Measurements from ENCODE around the gene TAL2.

The TAL2 gene

GRCh38 chr9:105662184-105663104, at the start of gene TAL2:
TAL2 (plus strand) TSS chr9:105662457; CDS start chr9:105662497, 40 bp downstream.
- H3K4me3 ChIP-seq (ENCODE audit: low read depth, low read length): no peak within 1 kb of the TSS
- TF ChIP-seq CTCF (IDR thresholded peaks at IDR 0.05; ENCODE audit: low read depth, low read length): no peak

GRCh38 chr9:105621001-105621400, 41.3 kb upstream of the TAL2 start:
- no peak overlapping the region for H3K4me3 ChIP-seq (ENCODE audit: low read depth, low read length)
- no peak for TF ChIP-seq CTCF (IDR thresholded peaks at IDR 0.05; ENCODE audit: low read depth, low read length)

GRCh38 chr9:105625088-105625487, 37.2 kb upstream of the TAL2 start:
- H3K4me3 ChIP-seq (ENCODE audit: low read depth, low read length): no peak overlapping the region
- TF ChIP-seq CTCF (IDR thresholded peaks at IDR 0.05; ENCODE audit: low read depth, low read length): no peak

- no peak for TF ChIP-seq CTCF (IDR thresholded peaks at IDR 0.05; ENCODE audit: low read depth, low read length)
- H3K4me3 ChIP-seq (ENCODE audit: low read depth, low read length): no peak overlapping the region
Measured at GRCh38 chr9:105632807-105633206, 29.4 kb upstream of the TAL2 start.

- no peak overlapping the region for H3K4me3 ChIP-seq (ENCODE audit: low read depth, low read length)
- no peak for TF ChIP-seq CTCF (IDR thresholded peaks at IDR 0.05; ENCODE audit: low read depth, low read length)
Measured at GRCh38 chr9:105633411-105633810, 28.8 kb upstream of the TAL2 start.

- no peak for TF ChIP-seq CTCF (IDR thresholded peaks at IDR 0.05; ENCODE audit: low read depth, low read length)
- H3K4me3 ChIP-seq (ENCODE audit: low read depth, low read length): no peak overlapping the region
Measured at GRCh38 chr9:105636331-105636730, 25.9 kb upstream of the TAL2 start.

- peak; percentile 47; the same call in 1 of the 2 replicates for TF ChIP-seq CTCF (IDR thresholded peaks at IDR 0.05; ENCODE audit: low read depth, low read length)
- H3K4me3 ChIP-seq (ENCODE audit: low read depth, low read length): no peak overlapping the region
Measured at GRCh38 chr9:105637787-105638395, 24.4 kb upstream of the TAL2 start.
